ENCODE measurements around the gene FOXO1.

DNA sequence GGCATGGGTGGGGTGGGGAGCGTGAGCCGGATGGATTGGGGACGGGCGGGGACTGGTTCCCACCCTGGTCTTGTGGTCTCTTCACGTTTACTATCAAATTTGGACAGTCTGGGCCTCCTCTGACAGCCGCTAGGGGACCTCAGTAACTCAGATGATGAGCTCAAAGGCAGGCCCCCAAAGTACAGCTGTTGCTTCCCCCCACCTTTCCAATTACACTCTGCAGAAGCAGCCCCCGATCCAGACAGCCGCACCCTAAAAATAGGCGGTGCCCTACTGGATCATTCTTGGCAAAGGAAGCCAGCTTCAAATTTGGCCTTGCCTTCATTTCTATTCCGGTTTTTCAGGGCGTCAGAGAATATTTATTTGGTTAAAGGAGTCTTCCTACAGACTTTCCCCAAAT lies 1.9 kb upstream of the FOXO1 start:
- TF ChIP-seq CTCF (IDR thresholded peaks at IDR 0.05; ENCODE audit: insufficient read depth, low read length, poor library complexity, severe bottlenecking) (peak; percentile 86), EZH2phosphoT487 (conservative IDR thresholded peaks at IDR 0.05; ENCODE audit: low read length) (no peak)

All from SU-DHL-6 (cell line).